T-cell (primary cell): ENCODE data around the gene GALNT10. TPM values are rescaled to one million over a fixed set of nuclear protein-coding genes. Genes with fewer than 3 reads are reported as not detected.

ENCODE experiments used
- ATAC-seq, 4 experiments: fragments of 200-7000 bp in 3 of 4; fragments of 150-1000 bp in 1 of 4; cut with Tn5 transposase; replicated peaks in 1 of 4; 1 replicate in 3 of 4; 2 replicates in 1 of 4; pipeline ENCODE4 v1.10.0; 2021; ENCODE audit warnings: moderate library complexity in 3 of 4, mild to moderate bottlenecking in 2 of 4, moderate number of reproducible peaks in 1 of 4
- CTCF ChIA-PET, 2 donors: fragments of 300-600 bp; sonication (Branson Sonifier 250); formaldehyde crosslinking; loops; one replicate each; lab custom pipeline; 2022; ENCODE audit warnings: antibody characterized with exemption in 2 of 2; lab: Charles Lee
- POLR2A ChIA-PET, 2 donors: fragments of 300-600 bp; sonication (Branson Sonifier 250); formaldehyde crosslinking; loops; one replicate each; lab custom pipeline; 2022; ENCODE audit warnings: antibody characterized with exemption in 2 of 2; lab: Charles Lee
- DNase-seq, 35 experiments: peaks; one replicate each; pipeline versions ENCODE4 v3.0.0 to v3.0.0-alpha.2; 2013 to 2023
- H3K27ac ChIP-seq: one replicate; pipeline ENCODE4 v1.5.1; 2013; ENCODE audit warnings: low read length
- H3K27me3 ChIP-seq, 2 experiments: replicated peaks in 1 of 2; 1 replicate in 1 of 2; 2 replicates in 1 of 2; pipeline versions ENCODE4 v1.6.1 to v1.7.0; 2013; ENCODE audit warnings: low read length in 1 of 2, mixed read lengths in 1 of 2; ENCODE audit not compliant: control insufficient read depth in 2 of 2, insufficient read depth in 2 of 2; ENCODE audit errors: extremely low read depth in 1 of 2
- H3K36me3 ChIP-seq, 2 donors: 1 replicate in 1 of 2; 2 replicates in 1 of 2; pipeline versions ENCODE4 v1.6.1 to v1.7.0; 2013; ENCODE audit warnings: low read length in 1 of 2; ENCODE audit not compliant: control insufficient read depth in 2 of 2, insufficient read depth in 1 of 2; ENCODE audit errors: extremely low read depth in 1 of 2
- H3K4me1 ChIP-seq, 2 experiments: 1 replicate in 1 of 2; 2 replicates in 1 of 2; pipeline versions ENCODE4 v1.6.1 to v1.7.0; 2013; ENCODE audit warnings: low read length in 2 of 2, mixed read lengths in 1 of 2; ENCODE audit not compliant: insufficient read depth in 2 of 2, control insufficient read depth in 1 of 2; ENCODE audit errors: extremely low read depth in 1 of 2
- H3K4me3 ChIP-seq, 2 donors: 1 replicate in 1 of 2; 2 replicates in 1 of 2; pipeline versions ENCODE4 v1.5.1 to v1.7.0; 2013; ENCODE audit warnings: mild to moderate bottlenecking in 2 of 2, low read length in 1 of 2, moderate library complexity in 1 of 2; ENCODE audit not compliant: control insufficient read depth in 1 of 2; ENCODE audit errors: extremely low read depth in 1 of 2
- H3K9me3 ChIP-seq: 2 replicates; pipeline ENCODE4 v1.7.0; 2013
- H3K27ac Mint-ChIP-seq, 2 donors: one replicate each; pipeline ENCODE4 v1.8.0; 2020 to 2021; ENCODE audit warnings: mild to moderate bottlenecking in 2 of 2, mixed read lengths in 2 of 2
- H3K27me3 Mint-ChIP-seq, 2 donors: one replicate each; pipeline ENCODE4 v1.8.0; 2021 to 2022; ENCODE audit warnings: mixed read lengths in 2 of 2
- H3K36me3 Mint-ChIP-seq: one replicate; pipeline ENCODE4 v1.8.0; 2021; ENCODE audit warnings: mixed read lengths
- H3K4me1 Mint-ChIP-seq, 3 donors: one replicate each; pipeline ENCODE4 v1.8.0; 2020 to 2022; ENCODE audit warnings: mixed read lengths in 3 of 3, mild to moderate bottlenecking in 1 of 3
- H3K4me3 Mint-ChIP-seq, 3 donors: one replicate each; pipeline ENCODE4 v1.8.0; 2020 to 2022; ENCODE audit warnings: mild to moderate bottlenecking in 3 of 3, mixed read lengths in 3 of 3, moderate library complexity in 3 of 3
- H3K9me3 Mint-ChIP-seq, 3 donors: one replicate each; pipeline ENCODE4 v1.8.0; 2020 to 2022; ENCODE audit warnings: mixed read lengths in 3 of 3
- WGBS: methylation state at CpG from one replicate; pipeline ENCODE4 v1.1.5; 2013; ENCODE audit warnings: missing lambda C conversion rate; ENCODE audit not compliant: insufficient coverage; 5-methylcytosine and 5-hydroxymethylcytosine counted together
- total RNA-seq, 35 experiments: library from RNA in 6 of 35; stranded (reverse) in 6 of 35; fragments of 120-200 nt in 1 of 35; gene quantifications; one replicate each; pipeline versions ENCODE4 v1.2.1 to v1.2.4 and lab custom pipeline; 2013 to 2026

The GALNT10 gene
- total RNA-seq, 5 donors from 2014 or later (not counting 1 experiment from before 2014, with no cell fraction given), result 26.9 to 62.7 (median 40.8) TPM

- no peak overlapping the region for H3K4me3 ChIP-seq
- ChIA-PET CTCF (interaction anchor here in 1 of 2 donors (0.6 kb wide), 1 partner anchor 17 kb away, joined by 3 read pairs; no protein-coding TSS in a partner anchor), POLR2A (interaction anchor here in 1 of 2 donors (0.5 kb wide), 1 partner anchor 150 kb away, joined by 3 read pairs; no protein-coding TSS in a partner anchor)
- no peak overlapping the region for H3K27ac ChIP-seq
- peaks cover 11 to 32% of the 10 kb centered on the region in 2 experiments for H3K4me1 ChIP-seq
- H3K9me3 Mint-ChIP-seq, result no peaks in the 10 kb centered on the region
- H3K9me3 ChIP-seq, result no peaks in the 10 kb centered on the region
- H3K36me3 ChIP-seq, result peaks cover 0 to 16% of the 10 kb centered on the region in 2 donors
- H3K36me3 Mint-ChIP-seq, result peaks cover 46% of the 10 kb centered on the region
- 83% methylated on average over 6 of the region's 6 CpGs for WGBS
- peaks cover 39 to 62% (median 54%) of the 10 kb centered on the region in 3 donors for H3K4me1 Mint-ChIP-seq
- H3K27me3 ChIP-seq, result no peaks in the 10 kb centered on the region
- DNase-seq (no peak), ATAC-seq (no peak)
- no peak overlapping the region for H3K27ac Mint-ChIP-seq
- H3K4me3 Mint-ChIP-seq, result no peak overlapping the region
- no peaks in the 10 kb centered on the region for H3K27me3 Mint-ChIP-seq
Observed at GRCh38 chr5:154205441-154206117, 15.0 kb downstream of the GALNT10 start.

GRCh38 chr5:154206311-154206710 lies 15.8 kb downstream of the GALNT10 start:
- no peak overlapping the region for H3K27ac ChIP-seq
- H3K27me3 Mint-ChIP-seq, result no peaks in the 10 kb centered on the region
- no peak overlapping the region for H3K4me3 Mint-ChIP-seq
- H3K36me3 ChIP-seq, result peaks cover 0 to 16% of the 10 kb centered on the region in 2 donors
- H3K36me3 Mint-ChIP-seq, result peaks cover 49% of the 10 kb centered on the region
- 98% methylated on average over 6 of the region's 6 CpGs for WGBS
- no peak overlapping the region for H3K4me3 ChIP-seq
- CTCF ChIA-PET, result no interaction called here
- H3K4me1 ChIP-seq, result peaks cover 11 to 29% of the 10 kb centered on the region in 2 experiments
- peaks cover 39 to 58% (median 49%) of the 10 kb centered on the region in 3 donors for H3K4me1 Mint-ChIP-seq
- no peak for DNase-seq
- no peaks in the 10 kb centered on the region for H3K9me3 Mint-ChIP-seq
- ATAC-seq, result no peak
- H3K9me3 ChIP-seq, result no peaks in the 10 kb centered on the region
- no peak overlapping the region for H3K27ac Mint-ChIP-seq
- POLR2A ChIA-PET, result interaction anchor here (0.5 to 0.6 kb wide), 2 partner anchors 204 to 219 kb away, joined by 4 to 5 read pairs; no protein-coding TSS in a partner anchor
- no peaks in the 10 kb centered on the region for H3K27me3 ChIP-seq

GRCh38 chr5:154207204-154207603 lies 16.7 kb downstream of the GALNT10 start:
- WGBS, result 81% methylated on average over 3 of the region's 4 CpGs
- CTCF ChIA-PET, result interaction anchor here (0.6 kb wide), 2 partner anchors 14 to 137 kb away, joined by 3 read pairs; no protein-coding TSS in a partner anchor
- Mint-ChIP-seq H3K36me3 (peaks cover 58% of the 10 kb centered on the region), H3K4me1 (peaks cover 32 to 49% (median 45%) of the 10 kb centered on the region in 3 donors), H3K27me3 (no peaks in the 10 kb centered on the region), H3K27ac (no peak overlapping the region), H3K4me3 (no peak overlapping the region), H3K9me3 (no peaks in the 10 kb centered on the region)
- ATAC-seq, result no peak
- Histone ChIP-seq H3K4me3 (no peak overlapping the region), H3K27me3 (no peaks in the 10 kb centered on the region), H3K36me3 (peaks cover 0 to 20% of the 10 kb centered on the region in 2 donors), H3K27ac (no peak overlapping the region), H3K9me3 (no peaks in the 10 kb centered on the region), H3K4me1 (peaks cover 8 to 21% of the 10 kb centered on the region in 2 experiments)
- no peak for DNase-seq
- POLR2A ChIA-PET, result interaction anchor here in 1 of 2 donors (0.5 to 0.6 kb wide), 2 partner anchors 81 to 218 kb away, joined by 3 to 4 read pairs; no protein-coding TSS in a partner anchor

- peaks cover 27 to 42% (median 30%) of the 10 kb centered on the region in 3 donors for H3K4me1 Mint-ChIP-seq
- DNase-seq, result no peak
Observed at GRCh38 chr5:154209591-154210081, 19.1 kb downstream of the GALNT10 start.

GRCh38 chr5:154210163-154210562 lies 19.6 kb downstream of the GALNT10 start:
- Mint-ChIP-seq H3K4me3 (no peak overlapping the region), H3K9me3 (no peaks in the 10 kb centered on the region), H3K27ac (no peak overlapping the region), H3K4me1 (peaks cover 28 to 41% (median 30%) of the 10 kb centered on the region in 3 donors), H3K36me3 (peaks cover 55% of the 10 kb centered on the region), H3K27me3 (no peaks in the 10 kb centered on the region)
- Histone ChIP-seq H3K9me3 (no peaks in the 10 kb centered on the region), H3K36me3 (peaks cover 0 to 17% of the 10 kb centered on the region in 2 donors), H3K4me3 (no peak overlapping the region), H3K27me3 (no peaks in the 10 kb centered on the region), H3K27ac (no peak overlapping the region), H3K4me1 (peaks cover 0 to 3% of the 10 kb centered on the region in 2 experiments)
- WGBS, result 78% methylated on average over 2 of the region's 2 CpGs
- DNase-seq (no peak), ATAC-seq (no peak)
- ChIA-PET POLR2A (no interaction called here), CTCF (no interaction called here)

More at GRCh38 chr5:154209591-154210081, 19.1 kb downstream of the GALNT10 start:
- H3K9me3 ChIP-seq, result no peaks in the 10 kb centered on the region
- H3K27me3 ChIP-seq, result no peaks in the 10 kb centered on the region
- ChIA-PET CTCF (no interaction called here), POLR2A (no interaction called here)
- no peak overlapping the region for H3K4me3 ChIP-seq
- Mint-ChIP-seq H3K36me3 (peaks cover 55% of the 10 kb centered on the region), H3K9me3 (no peaks in the 10 kb centered on the region), H3K27me3 (no peaks in the 10 kb centered on the region), H3K27ac (no peak overlapping the region), H3K4me3 (no peak overlapping the region)
- peaks cover 0 to 17% of the 10 kb centered on the region in 2 donors for H3K36me3 ChIP-seq
- no peak for ATAC-seq
- H3K27ac ChIP-seq, result no peak overlapping the region
- H3K4me1 ChIP-seq, result peaks cover 0 to 3% of the 10 kb centered on the region in 2 experiments
- WGBS, result no CpG with 5 or more reads among the region's 2 CpGs

- CTCF ChIA-PET, result interaction anchor here in 1 of 2 donors (0.7 kb wide), 1 partner anchor 9 kb away, joined by 5 read pairs; no protein-coding TSS in a partner anchor
- no peak for DNase-seq
- ATAC-seq, result no peak
- Mint-ChIP-seq H3K4me1 (peaks cover 28 to 44% (median 42%) of the 10 kb centered on the region in 3 donors), H3K4me3 (no peak overlapping the region), H3K9me3 (no peaks in the 10 kb centered on the region), H3K27me3 (no peaks in the 10 kb centered on the region), H3K27ac (no peak overlapping the region), H3K36me3 (peaks cover 43% of the 10 kb centered on the region)
- H3K9me3 ChIP-seq, result no peaks in the 10 kb centered on the region
- peaks cover 0 to 18% of the 10 kb centered on the region in 2 donors for H3K36me3 ChIP-seq
- H3K4me3 ChIP-seq, result no peak overlapping the region
- 89% methylated on average over 3 of the region's 7 CpGs for WGBS
- H3K27ac ChIP-seq, result no peak overlapping the region
- POLR2A ChIA-PET, result interaction anchor here in 1 of 2 donors (0.6 kb wide), 1 partner anchor 172 kb away, joined by 4 read pairs; no protein-coding TSS in a partner anchor
- H3K4me1 ChIP-seq, result peaks cover 1 to 2% of the 10 kb centered on the region in 2 experiments
- no peaks in the 10 kb centered on the region for H3K27me3 ChIP-seq
Observed at GRCh38 chr5:154211641-154212390, 21.3 kb downstream of the GALNT10 start.
